ENCODE results near the gene RASGRF1. TPM values are rescaled to one million over a fixed set of nuclear protein-coding genes. Genes with fewer than 3 reads are reported as not detected.

RASGRF1 gene
- total RNA-seq, 6 experiments from 2014 or later, result 0.09 to 0.31 (median 0.18) TPM

DNA sequence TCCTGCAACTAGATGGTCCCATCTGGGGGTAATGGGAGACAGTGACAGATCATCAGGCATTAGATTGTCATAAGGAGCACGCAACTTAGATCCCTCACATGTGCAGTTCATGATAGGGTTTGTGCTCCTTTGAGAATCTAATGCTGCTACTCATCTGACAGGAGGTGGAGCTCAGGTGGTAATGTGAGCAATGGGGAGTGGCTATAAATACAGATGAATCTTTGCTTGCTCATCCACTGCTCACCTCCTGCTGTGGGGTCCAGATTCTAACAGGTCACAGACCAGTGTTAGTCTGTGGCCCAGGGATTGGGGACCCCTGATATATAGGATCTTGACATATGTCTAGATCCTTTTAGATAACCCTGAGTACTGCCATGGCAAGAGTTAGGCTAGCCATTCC lies 52.7 kb downstream of the RASGRF1 start:
- Mint-ChIP-seq H3K36me3 (ENCODE audit: low read depth) (no peaks in the 10 kb centered on the region), H3K4me3 (no peak overlapping the region), H3K27ac (no peak overlapping the region), H3K27me3 (ENCODE audit: insufficient read depth) (peaks cover 13% of the 10 kb centered on the region), H3K9me3 (no peaks in the 10 kb centered on the region), H3K4me1 (ENCODE audit: low read depth) (no peaks in the 10 kb centered on the region)
- TF ChIP-seq, protein P1, sequence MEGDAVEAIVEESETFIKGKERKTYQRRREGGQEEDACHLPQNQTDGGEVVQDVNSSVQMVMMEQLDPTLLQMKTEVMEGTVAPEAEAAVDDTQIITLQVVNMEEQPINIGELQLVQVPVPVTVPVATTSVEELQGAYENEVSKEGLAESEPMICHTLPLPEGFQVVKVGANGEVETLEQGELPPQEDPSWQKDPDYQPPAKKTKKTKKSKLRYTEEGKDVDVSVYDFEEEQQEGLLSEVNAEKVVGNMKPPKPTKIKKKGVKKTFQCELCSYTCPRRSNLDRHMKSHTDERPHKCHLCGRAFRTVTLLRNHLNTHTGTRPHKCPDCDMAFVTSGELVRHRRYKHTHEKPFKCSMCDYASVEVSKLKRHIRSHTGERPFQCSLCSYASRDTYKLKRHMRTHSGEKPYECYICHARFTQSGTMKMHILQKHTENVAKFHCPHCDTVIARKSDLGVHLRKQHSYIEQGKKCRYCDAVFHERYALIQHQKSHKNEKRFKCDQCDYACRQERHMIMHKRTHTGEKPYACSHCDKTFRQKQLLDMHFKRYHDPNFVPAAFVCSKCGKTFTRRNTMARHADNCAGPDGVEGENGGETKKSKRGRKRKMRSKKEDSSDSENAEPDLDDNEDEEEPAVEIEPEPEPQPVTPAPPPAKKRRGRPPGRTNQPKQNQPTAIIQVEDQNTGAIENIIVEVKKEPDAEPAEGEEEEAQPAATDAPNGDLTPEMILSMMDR (IDR thresholded peaks at IDR 0.05), result no peak
- no peak for DNase-seq

DNA sequence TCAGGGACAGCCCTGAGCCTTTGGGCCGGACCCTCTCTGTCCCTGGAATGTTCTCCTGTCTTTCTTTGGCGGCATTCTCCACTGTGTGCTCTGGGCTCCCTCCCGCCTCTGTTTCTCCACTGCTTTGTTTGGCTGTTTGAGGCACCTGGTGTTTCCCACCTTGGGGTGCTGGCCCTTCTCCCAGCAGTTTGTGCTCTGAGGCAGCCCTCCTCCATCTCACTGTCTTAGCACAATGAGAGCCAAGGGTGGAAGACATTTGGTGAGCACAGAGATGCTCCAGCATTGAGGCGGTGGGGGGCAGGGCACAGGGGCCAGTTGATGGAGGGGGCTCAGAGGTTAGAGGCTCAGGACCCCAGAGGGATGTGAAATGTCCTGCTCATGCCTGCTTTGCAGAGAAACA lies 54.3 kb downstream of the RASGRF1 start:
- Mint-ChIP-seq H3K27ac (no peak overlapping the region), H3K27me3 (ENCODE audit: insufficient read depth) (peaks cover 13% of the 10 kb centered on the region), H3K4me1 (ENCODE audit: low read depth) (no peaks in the 10 kb centered on the region), H3K36me3 (ENCODE audit: low read depth) (no peaks in the 10 kb centered on the region), H3K4me3 (no peak overlapping the region), H3K9me3 (no peaks in the 10 kb centered on the region)
- DNase-seq, result no peak
- TF ChIP-seq, protein P1 (IDR thresholded peaks at IDR 0.05), result no peak

DNA sequence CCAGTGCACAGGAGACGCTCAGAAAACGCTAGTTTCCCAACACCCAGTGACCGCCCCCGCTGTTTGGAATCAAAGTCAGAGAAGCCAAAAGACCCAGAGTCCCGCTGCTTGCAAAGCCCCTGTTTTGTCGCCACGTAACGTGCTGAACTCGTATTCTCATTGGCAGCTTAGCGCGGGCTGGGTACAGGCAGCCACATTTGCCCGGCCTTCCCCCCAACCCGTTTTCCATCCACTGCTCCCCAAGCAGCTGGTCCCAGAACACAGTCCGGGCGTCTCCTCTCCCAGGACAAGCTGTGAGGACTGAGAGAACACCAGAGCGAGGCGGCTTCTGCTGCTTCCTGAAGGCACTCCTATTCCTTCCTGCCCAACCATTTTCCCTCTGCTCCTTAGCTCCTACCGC lies 54.8 kb downstream of the RASGRF1 start:
- DNase-seq, result no peak
- Mint-ChIP-seq H3K27ac (no peak overlapping the region), H3K4me1 (ENCODE audit: low read depth) (no peaks in the 10 kb centered on the region), H3K36me3 (ENCODE audit: low read depth) (no peaks in the 10 kb centered on the region), H3K9me3 (no peaks in the 10 kb centered on the region), H3K4me3 (peak overlapping the region; percentile 26; the same call in 1 of the 2 replicates), H3K27me3 (ENCODE audit: insufficient read depth) (peaks cover 13% of the 10 kb centered on the region)
- TF ChIP-seq, protein P1 (IDR thresholded peaks at IDR 0.05), result no peak

DNA sequence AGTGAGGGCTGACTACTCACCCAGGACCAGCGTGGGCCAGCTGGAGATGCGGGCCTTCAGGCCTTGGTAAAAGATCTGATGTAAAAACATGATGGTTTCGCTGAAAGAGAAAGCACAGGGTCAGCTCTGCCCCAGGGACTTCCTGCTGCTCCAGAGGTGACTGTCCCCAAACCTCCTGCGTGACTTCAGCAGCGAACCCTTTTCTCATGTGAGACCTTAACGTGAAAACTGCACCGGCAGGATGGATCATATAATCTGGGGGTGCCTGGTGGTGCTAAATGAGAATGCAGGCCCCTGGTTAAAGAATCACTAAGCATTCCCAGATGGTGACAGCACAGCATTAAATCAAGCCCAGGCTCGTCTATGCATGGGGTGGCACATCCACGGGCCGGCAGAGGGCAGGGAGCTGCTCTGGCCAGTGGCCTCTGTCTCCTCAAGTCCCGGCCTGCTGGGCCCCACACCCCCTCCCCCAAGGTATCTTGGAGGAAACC lies 55.4 kb downstream of the RASGRF1 start:
- TF ChIP-seq, protein P1 (IDR thresholded peaks at IDR 0.05), result peak; percentile 63
- H3K4me3 Mint-ChIP-seq, result peak overlapping the region; percentile 26; the same call in 1 of the 2 replicates
- peaks cover 12% of the 10 kb centered on the region for H3K27me3 Mint-ChIP-seq (ENCODE audit: insufficient read depth)
- no peaks in the 10 kb centered on the region for H3K4me1 Mint-ChIP-seq (ENCODE audit: low read depth)
- no peaks in the 10 kb centered on the region for H3K36me3 Mint-ChIP-seq (ENCODE audit: low read depth)
- no peak overlapping the region for H3K27ac Mint-ChIP-seq
- DNase-seq, result peak; percentile 33
- no peaks in the 10 kb centered on the region for H3K9me3 Mint-ChIP-seq

DNA sequence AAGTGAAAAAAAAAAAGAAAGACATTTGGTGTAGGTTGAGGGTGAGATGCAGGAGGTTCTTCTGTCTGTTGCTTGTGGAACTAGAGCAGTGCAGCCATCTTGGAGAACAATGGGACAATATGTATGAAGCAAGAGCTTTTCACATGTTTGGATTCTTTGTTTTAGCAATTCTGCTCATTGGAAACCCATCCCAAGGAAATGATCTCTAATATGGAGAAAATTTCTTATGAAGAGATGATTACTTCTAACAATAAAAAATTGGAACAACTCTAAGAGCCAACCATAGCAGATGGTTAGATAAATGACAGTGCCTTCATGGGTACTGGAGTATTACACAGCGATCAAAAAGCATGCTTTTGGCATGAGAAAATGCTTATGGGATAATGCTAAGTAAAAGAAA lies 56.3 kb downstream of the RASGRF1 start:
- Mint-ChIP-seq H3K36me3 (ENCODE audit: low read depth) (no peaks in the 10 kb centered on the region), H3K4me3 (no peak overlapping the region), H3K9me3 (no peaks in the 10 kb centered on the region), H3K27ac (no peak overlapping the region), H3K27me3 (ENCODE audit: insufficient read depth) (peaks cover 11% of the 10 kb centered on the region), H3K4me1 (ENCODE audit: low read depth) (no peaks in the 10 kb centered on the region)
- DNase-seq, result no peak
- TF ChIP-seq, protein P1 (IDR thresholded peaks at IDR 0.05), result no peak

DNA sequence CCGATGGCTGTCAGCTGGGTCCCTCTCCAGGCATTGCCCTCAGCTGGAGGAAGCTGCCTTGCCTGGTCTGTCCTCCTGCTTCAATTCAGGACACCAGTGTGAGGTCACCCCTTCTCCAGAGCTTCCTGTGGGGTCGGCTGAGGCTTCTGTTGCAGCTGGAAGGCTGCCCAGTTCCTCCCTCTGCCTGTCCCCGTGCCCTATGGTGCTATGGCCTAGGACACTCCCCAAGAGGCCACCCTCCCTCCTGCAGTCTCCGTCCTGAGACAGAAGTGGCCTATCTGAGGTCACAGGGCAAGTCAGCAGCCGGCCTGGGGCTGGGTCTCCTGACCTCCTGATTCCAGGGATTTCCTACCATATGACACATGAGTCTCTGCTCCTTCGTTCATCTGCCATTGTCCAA lies 57.9 kb downstream of the RASGRF1 start:
- Mint-ChIP-seq H3K27me3 (ENCODE audit: insufficient read depth) (peaks cover 11% of the 10 kb centered on the region), H3K4me1 (ENCODE audit: low read depth) (no peaks in the 10 kb centered on the region), H3K36me3 (ENCODE audit: low read depth) (no peaks in the 10 kb centered on the region), H3K4me3 (no peak overlapping the region), H3K9me3 (no peaks in the 10 kb centered on the region), H3K27ac (no peak overlapping the region)
- TF ChIP-seq, protein P1 (IDR thresholded peaks at IDR 0.05), result no peak
- no peak for DNase-seq

Measured in HFFc6 (cell line).